Activated CD8-positive, alpha-beta memory T cell treated with anti-CD3 and anti-CD28 coated beads, Interleukin-2, amount 50 U/mL, for 4 hours (primary cell): ENCODE data around the gene LENG1.
A peak's percentile ranks its signal among the peaks of the same experiment; 100 is the strongest.
"Not testable (repeated sequence)": the region's sequence is repeated elsewhere in the genome, so short reads cannot be mapped to it uniquely, and the experiment has no call there.

Experiments used
- DNase-seq: peaks from one replicate; pipeline ENCODE4 v3.0.0-alpha.2; 2020

LENG1 gene

GRCh38 chr19:54189145-54189734 lies 29.7 kb upstream of the LENG1 start, which contains the start of gene MBOAT7:
Gene MBOAT7 (minus strand): TSS chr19:54189580. CDS start chr19:54188508, 1,072 bp downstream.
- no peak for DNase-seq

- DNase-seq = peak; percentile 57
Observed at GRCh38 chr19:54188215-54188871, 28.8 kb upstream of the LENG1 start.

GRCh38 chr19:54186934-54187381 lies 27.4 kb upstream of the LENG1 start:
- DNase-seq = no peak

GRCh38 chr19:54186351-54186750 lies 26.8 kb upstream of the LENG1 start:
- DNase-seq = no peak

- no peak for DNase-seq
Observed at GRCh38 chr19:54183431-54183830, 23.9 kb upstream of the LENG1 start.

GRCh38 chr19:54181894-54182293 lies 22.4 kb upstream of the LENG1 start:
- DNase-seq = not testable (repeated sequence)

- no peak for DNase-seq
Observed at GRCh38 chr19:54180691-54181091, 21.2 kb upstream of the LENG1 start.

- DNase-seq = no peak
Observed at GRCh38 chr19:54179921-54180461, 20.5 kb upstream of the LENG1 start.

- DNase-seq = no peak
Observed at GRCh38 chr19:54179262-54179852, 19.8 kb upstream of the LENG1 start.

- DNase-seq = peak; percentile 39
Observed at GRCh38 chr19:54178581-54179261, 19.2 kb upstream of the LENG1 start.

GRCh38 chr19:54173951-54174834 lies 14.7 kb upstream of the LENG1 start:
- DNase-seq = no peak

- DNase-seq = no peak
Observed at GRCh38 chr19:54173359-54173699, 13.8 kb upstream of the LENG1 start.

GRCh38 chr19:54172471-54173358 lies 13.2 kb upstream of the LENG1 start, which contains the start of gene TMC4:
Gene TMC4 (minus strand): TSS chr19:54173160. CDS start chr19:54173117, 43 bp downstream.
- no peak for DNase-seq

- not testable (repeated sequence) for DNase-seq
Observed at GRCh38 chr19:54171736-54172431, 12.4 kb upstream of the LENG1 start.

- DNase-seq = no peak
Observed at GRCh38 chr19:54169149-54169740, 9.7 kb upstream of the LENG1 start.

GRCh38 chr19:54168174-54168917 lies 8.8 kb upstream of the LENG1 start:
- peak; percentile 94 for DNase-seq

- no peak for DNase-seq
Observed at GRCh38 chr19:54165222-54165621, 5.7 kb upstream of the LENG1 start.

GRCh38 chr19:54164369-54165068 lies 5.0 kb upstream of the LENG1 start:
- DNase-seq = peak; percentile 42

- no peak for DNase-seq
Observed at GRCh38 chr19:54162884-54163283, 3.4 kb upstream of the LENG1 start.
